H1 (cell line): ENCODE data around the gene EPHA5. TPM values are rescaled to one million over a fixed set of nuclear protein-coding genes. Genes with fewer than 3 reads are reported as not detected.

Source experiments
- CTCF ChIA-PET: fragments of 300-600 bp; sonication (Branson Sonifier 250); formaldehyde crosslinking; loops from one replicate; lab custom pipeline; 2021; ENCODE audit not compliant: partially characterized antibody; lab: Charles Lee
- POLR2A ChIA-PET: fragments of 300-600 bp; sonication (Branson Sonifier 250); formaldehyde crosslinking; loops from one replicate; lab custom pipeline; 2021; ENCODE audit warnings: inconsistent platforms; ENCODE audit not compliant: partially characterized antibody; lab: Charles Lee
- DNase-seq, 2 experiments: peaks; one replicate each; pipeline versions ENCODE4 v3.0.0 to v3.0.0-alpha.2; 2010 to 2022; ENCODE audit warnings: low spot score in 2 of 2, low read depth in 1 of 2, mixed read lengths in 1 of 2
- FAIRE-seq: peaks from 2 replicates; lab custom pipeline; 2011; peaks lifted over from hg19 to GRCh38; lab: Jason Lieb, UNC
- H2AFZ ChIP-seq: 2 replicates; pipeline ENCODE4 v1.8.1; 2012; ENCODE audit warnings: low read length, inconsistent platforms
- H2AK5ac ChIP-seq: 2 replicates; pipeline ENCODE4 v1.6.1; 2013; ENCODE audit warnings: low read depth, low read length
- H2BK120ac ChIP-seq: replicated peaks from 2 replicates; pipeline ENCODE3; 2013; ENCODE audit warnings: low read depth, low read length, inconsistent platforms
- H2BK12ac ChIP-seq: 2 replicates; pipeline ENCODE4 v1.6.1; 2013; ENCODE audit warnings: low read depth, low read length
- H2BK15ac ChIP-seq: 2 replicates; pipeline ENCODE4 v1.6.1; 2013; ENCODE audit warnings: low read length
- H2BK20ac ChIP-seq: 2 replicates; pipeline ENCODE4 v1.6.1; 2013; ENCODE audit warnings: low read length
- H2BK5ac ChIP-seq: 2 replicates; pipeline ENCODE4 v1.6.1; 2013; ENCODE audit warnings: low read depth, low read length
- H3K14ac ChIP-seq: 2 replicates; pipeline ENCODE4 v1.6.1; 2013; ENCODE audit warnings: inconsistent platforms; ENCODE audit not compliant: insufficient read length
- H3K18ac ChIP-seq: 2 replicates; pipeline ENCODE4 v1.6.1; 2013; ENCODE audit warnings: low read length; ENCODE audit errors: extremely low read depth
- H3K23ac ChIP-seq: 2 replicates; pipeline ENCODE4 v1.6.1; 2013; ENCODE audit warnings: inconsistent platforms; ENCODE audit not compliant: insufficient read length
- H3K23me2 ChIP-seq: 2 replicates; pipeline ENCODE4 v1.6.1; 2013; ENCODE audit warnings: low read depth, low read length
- H3K27ac ChIP-seq: 2 replicates; pipeline ENCODE4 v1.6.1; 2011; ENCODE audit warnings: low read depth, low read length, inconsistent platforms
- H3K27me3 ChIP-seq, 4 experiments: replicated peaks in 1 of 4; 1 replicate in 1 of 4; 2 replicates in 3 of 4; pipeline versions ENCODE4 v1.6.1 to v1.8.1; 2011 to 2013; ENCODE audit warnings: low read length in 3 of 4, mild to moderate bottlenecking in 3 of 4, inconsistent platforms in 2 of 4, mixed read lengths in 2 of 4, moderate library complexity in 1 of 4; ENCODE audit not compliant: control insufficient read depth in 3 of 4, insufficient read depth in 3 of 4; ENCODE audit errors: extremely low read depth in 1 of 4
- H3K36me3 ChIP-seq, 4 experiments: 2 replicates each; pipeline versions ENCODE4 v1.6.1 to v1.8.1; 2011 to 2013; ENCODE audit warnings: mild to moderate bottlenecking in 4 of 4, low read length in 3 of 4, moderate library complexity in 2 of 4, control low read depth in 1 of 4, inconsistent platforms in 1 of 4; ENCODE audit not compliant: insufficient read depth in 4 of 4, control insufficient read depth in 2 of 4
- H3K4ac ChIP-seq: replicated peaks from 2 replicates; pipeline ENCODE3; 2013; ENCODE audit warnings: low read length, low read depth, mixed read lengths, inconsistent platforms; ENCODE audit not compliant: insufficient read length
- H3K4me1 ChIP-seq, 4 experiments: replicated peaks in 1 of 4; 1 replicate in 1 of 4; 2 replicates in 3 of 4; pipeline versions ENCODE4 v1.6.1 to v1.8.1; 2011 to 2013; ENCODE audit warnings: low read length in 3 of 4, inconsistent platforms in 2 of 4, mixed read lengths in 1 of 4; ENCODE audit not compliant: insufficient read depth in 4 of 4, control insufficient read depth in 3 of 4
- H3K4me2 ChIP-seq, 2 experiments: 2 replicates each; pipeline versions ENCODE4 v1.6.1 to v1.8.1; 2011 to 2013; ENCODE audit warnings: low read depth in 2 of 2, low read length in 2 of 2, control low read depth in 1 of 2, inconsistent platforms in 1 of 2, mild to moderate bottlenecking in 1 of 2; ENCODE audit not compliant: insufficient read depth in 1 of 2
- H3K4me3 ChIP-seq, 4 experiments: fragments of 200-600, 300-600 bp in 1 of 4; sonication (generic), shearing (Covaris generic), sonication (Bioruptor Twin) in 1 of 4; 2 replicates each; pipeline versions ENCODE4 v1.5.1 to v1.8.1; 2011 to 2016; ENCODE audit warnings: low read length in 4 of 4, low read depth in 3 of 4, control low read depth in 2 of 4, inconsistent platforms in 2 of 4, mild to moderate bottlenecking in 2 of 4, mixed read lengths in 1 of 4, moderate library complexity in 1 of 4; ENCODE audit not compliant: insufficient read depth in 2 of 4; ENCODE audit errors: extremely low read depth in 1 of 4
- H3K56ac ChIP-seq: replicated peaks from 2 replicates; pipeline ENCODE3; 2013; ENCODE audit warnings: low read depth, mild to moderate bottlenecking, mixed read lengths, low read length, inconsistent platforms; ENCODE audit not compliant: insufficient read length
- H3K79me1 ChIP-seq: 2 replicates; pipeline ENCODE4 v1.6.1; 2013; ENCODE audit warnings: low read depth, low read length, control low read depth
- H3K79me2 ChIP-seq, 2 experiments: 2 replicates each; pipeline versions ENCODE4 v1.6.1 to v1.8.1; 2012 to 2013; ENCODE audit warnings: low read length in 2 of 2, mild to moderate bottlenecking in 2 of 2, inconsistent platforms in 1 of 2; ENCODE audit not compliant: insufficient read depth in 2 of 2, control insufficient read depth in 1 of 2
- H3K9ac ChIP-seq, 4 experiments: replicated peaks in 1 of 4; 1 replicate in 1 of 4; 2 replicates in 3 of 4; pipeline versions ENCODE4 v1.6.1 to v1.8.1; 2011 to 2013; ENCODE audit warnings: low read depth in 3 of 4, low read length in 3 of 4, control low read depth in 2 of 4, mild to moderate bottlenecking in 2 of 4, moderate library complexity in 2 of 4, inconsistent platforms in 1 of 4; ENCODE audit errors: extremely low read depth in 1 of 4
- H3K9me3 ChIP-seq, 2 experiments: 2 replicates each; pipeline versions ENCODE4 v1.6.1 to v1.8.1; 2012 to 2013; ENCODE audit warnings: mild to moderate bottlenecking in 2 of 2, moderate library complexity in 2 of 2, control low read depth in 1 of 2, inconsistent platforms in 1 of 2, low read depth in 1 of 2, low read length in 1 of 2, mixed read lengths in 1 of 2; ENCODE audit not compliant: insufficient read depth in 2 of 2
- H4K20me1 ChIP-seq, 2 experiments: replicated peaks in 1 of 2; 2 replicates each; pipeline versions ENCODE3 to v1.8.1; 2011 to 2013; ENCODE audit warnings: inconsistent platforms in 2 of 2, low read length in 2 of 2, mild to moderate bottlenecking in 1 of 2; ENCODE audit not compliant: insufficient read depth in 2 of 2, control insufficient read depth in 1 of 2
- H4K5ac ChIP-seq: 2 replicates; pipeline ENCODE4 v1.6.1; 2013; ENCODE audit warnings: low read length, low read depth, mixed read lengths, inconsistent platforms; ENCODE audit not compliant: insufficient read length
- H4K8ac ChIP-seq: 2 replicates; pipeline ENCODE4 v1.8.0; 2013; ENCODE audit warnings: mild to moderate bottlenecking, moderate library complexity, low read length, inconsistent platforms; ENCODE audit not compliant: insufficient read depth; ENCODE audit errors: extremely low read depth
- H4K91ac ChIP-seq: replicated peaks from 2 replicates; pipeline ENCODE3; 2013; ENCODE audit warnings: low read length, mixed read lengths, inconsistent platforms; ENCODE audit not compliant: insufficient read length
- ASH2L ChIP-seq: fragments of 200-600, 300-600 bp; sonication (generic); IDR thresholded peaks from one replicate; pipeline ENCODE4 v1.7.1; 2017; ENCODE audit warnings: low read length
- CHD1 ChIP-seq: IDR thresholded peaks from 2 replicates; pipeline ENCODE4 v1.6.1; 2012; ENCODE audit warnings: low read depth, low read length, improper control_type of control experiment
- CHD2 ChIP-seq: IDR thresholded peaks from 2 replicates; pipeline ENCODE4 v1.6.1; 2012; ENCODE audit warnings: low read length, improper control_type of control experiment
- CREB1 ChIP-seq: IDR thresholded peaks from 2 replicates; pipeline ENCODE4 v1.6.1; 2012; ENCODE audit warnings: inconsistent platforms
- EGR1 ChIP-seq: IDR thresholded peaks from 2 replicates; pipeline ENCODE4 v1.6.1; 2011; ENCODE audit warnings: low read depth, low read length, borderline replicate concordance
- GTF2F1 ChIP-seq: IDR thresholded peaks from 2 replicates; pipeline ENCODE4 v1.6.1; 2012; ENCODE audit warnings: low read depth, low read length, improper control_type of control experiment, borderline replicate concordance
- KDM1A ChIP-seq: fragments of 200-600, 300-600 bp; sonication (generic); IDR thresholded peaks from 2 replicates; pipeline ENCODE4 v1.7.1; 2016; ENCODE audit warnings: mild to moderate bottlenecking, low read length, borderline replicate concordance
- MAFK ChIP-seq: IDR thresholded peaks from 2 replicates; pipeline ENCODE4 v1.6.1; 2012; ENCODE audit warnings: low read depth, mild to moderate bottlenecking, improper control_type of control experiment, low read length
- POLR2A ChIP-seq, 2 experiments: IDR thresholded peaks; 1 replicate in 1 of 2; 2 replicates in 1 of 2; pipeline ENCODE4 v1.6.1; 2011; ENCODE audit warnings: low read depth in 2 of 2, low read length in 2 of 2, mild to moderate bottlenecking in 2 of 2; ENCODE audit errors: control extremely low read depth in 1 of 2
- RAD21 ChIP-seq, 2 experiments: IDR thresholded peaks in 1 of 2; conservative IDR thresholded peaks in 1 of 2; 2 replicates each; pipeline ENCODE4 v1.6.1; 2011; ENCODE audit warnings: low read depth in 2 of 2, low read length in 2 of 2, improper control_type of control experiment in 1 of 2, inconsistent platforms in 1 of 2, mild to moderate bottlenecking in 1 of 2, moderate library complexity in 1 of 2
- RBBP5 ChIP-seq: IDR thresholded peaks from 2 replicates; pipeline ENCODE4 v1.7.1; 2012; ENCODE audit warnings: low read depth, mild to moderate bottlenecking, inconsistent platforms, low read length, moderate library complexity, borderline replicate concordance
- SP1 ChIP-seq: IDR thresholded peaks from 2 replicates; pipeline ENCODE4 v1.6.1; 2011; ENCODE audit warnings: low read depth, low read length
- WGBS, 2 experiments: shearing (Covaris generic) in 1 of 2; methylation state at CpG; one replicate each; pipeline versions ENCODE4 v1.1.6 to v1.1.7; 2013 to 2015; ENCODE audit warnings: low lambda C conversion rate in 2 of 2, mixed read lengths in 2 of 2, inconsistent platforms in 1 of 2, low coverage in 1 of 2, missing lambda C conversion rate in 1 of 2; ENCODE audit not compliant: insufficient replicate concordance in 2 of 2, insufficient coverage in 1 of 2, insufficient read length in 1 of 2; ENCODE audit errors: extremely low coverage in 1 of 2, missing lambda C conversion rate in 1 of 2; 5-methylcytosine and 5-hydroxymethylcytosine counted together
- polyA plus RNA-seq, 7 experiments: library from polyadenylated mRNA; depleted of rRNA in 3 of 7; stranded (reverse) in 5 of 7; unstranded in 2 of 7; fragments of >200 nt in 5 of 7; fragments of 200-250 nt in 2 of 7; gene quantifications; 1 replicate in 5 of 7; 2 replicates in 1 of 7; 4 replicates in 1 of 7; pipeline versions ENCODE4 v1.2.1 to v1.2.3, GENCODE V29; 2011 to 2013; ENCODE audit warnings: missing spikeins in 2 of 7, mixed read lengths in 2 of 7
- total RNA-seq: library from RNA; stranded (reverse); fragmentation: NEBNext Ultra II Directional; extraction: Animal tissue kit (Norgen Biotek cat#: 25700); gene quantifications from 2 replicates; pipeline ENCODE4 v1.2.1, GENCODE V29; 2021
- TF ChIP-seq, protein P1 (sequence below): IDR thresholded peaks from 2 replicates; pipeline ENCODE4 v1.6.1; 2011; ENCODE audit warnings: low read depth, mild to moderate bottlenecking, low read length; ENCODE audit not compliant: insufficient read depth
- TF ChIP-seq, protein P2 (sequence below): IDR thresholded peaks from 2 replicates; pipeline ENCODE4 v1.6.1; 2012; ENCODE audit warnings: inconsistent platforms

The EPHA5 gene
- total and polyA plus RNA-seq, 2 of the 8 experiments (the other 6 are each of a cell fraction or from before 2014, with no cell fraction given): 0.03 to 0.11 TPM

DNA sequence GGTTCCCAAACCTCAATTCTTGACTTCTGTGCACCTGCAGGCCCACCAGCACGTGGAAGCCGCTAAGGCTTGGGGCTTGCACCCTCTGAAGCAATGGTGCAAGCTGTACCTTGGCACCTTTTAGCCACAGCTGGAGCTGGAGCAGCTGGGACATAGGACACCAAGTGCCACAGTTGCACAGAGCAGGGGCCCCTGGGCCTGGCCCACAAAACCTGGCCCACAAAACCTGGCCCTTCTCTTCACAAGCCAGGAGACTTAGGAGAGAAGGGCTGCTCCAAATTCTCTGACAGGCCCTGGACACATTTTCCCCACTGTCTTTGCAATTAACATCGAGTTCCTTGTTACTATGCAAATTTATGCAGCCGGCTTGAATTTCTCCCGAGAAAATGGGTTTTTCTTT is 197.8 kb downstream of the EPHA5 start:
- Histone ChIP-seq H3K23me2 (no peaks in the 10 kb centered on the region), H3K14ac (no peak overlapping the region), H3K4me1 (no peaks in the 10 kb centered on the region), H2BK120ac (no peak overlapping the region), H2BK5ac (no peak overlapping the region), H2BK20ac (no peak overlapping the region), H3K9ac (no peak overlapping the region), H3K36me3 (no peaks in the 10 kb centered on the region), H3K79me2 (no peaks in the 10 kb centered on the region), H3K4ac (no peak overlapping the region), H3K79me1 (no peaks in the 10 kb centered on the region), H4K91ac (no peak overlapping the region), H3K4me3 (no peak overlapping the region), H3K56ac (no peak overlapping the region), H4K5ac (no peak overlapping the region), H3K27me3 (no peaks in the 10 kb centered on the region), H2AFZ (no peak overlapping the region), H3K4me2 (no peak overlapping the region), H3K9me3 (no peaks in the 10 kb centered on the region), H3K27ac (no peak overlapping the region), H4K20me1 (no peaks in the 10 kb centered on the region), H2BK15ac (no peak overlapping the region), H3K23ac (no peak overlapping the region), H2BK12ac (no peak overlapping the region), H3K18ac (no peak overlapping the region), H2AK5ac (no peak overlapping the region), H4K8ac (no peak overlapping the region)
- FAIRE-seq (no peak), DNase-seq (no peak)
- TF ChIP-seq CHD1 (no peak), ASH2L (no peak), KDM1A (no peak), SP1 (no peak), POLR2A (IDR thresholded peaks at IDR 0.05; ENCODE audit: control extremely low read depth in 1 of 2, low read depth in 2 of 2, low read length in 2 of 2) (no peak), MAFK (no peak), EGR1 (no peak), CHD2 (no peak), RAD21 (IDR thresholded peaks at IDR 0.05 in 1 of 2, conservative IDR thresholded peaks at IDR 0.05 in 1 of 2; ENCODE audit: low read depth in 2 of 2, low read length in 2 of 2) (no peak), RBBP5 (no peak), CREB1 (no peak), GTF2F1 (no peak)
- TF ChIP-seq, protein P1, sequence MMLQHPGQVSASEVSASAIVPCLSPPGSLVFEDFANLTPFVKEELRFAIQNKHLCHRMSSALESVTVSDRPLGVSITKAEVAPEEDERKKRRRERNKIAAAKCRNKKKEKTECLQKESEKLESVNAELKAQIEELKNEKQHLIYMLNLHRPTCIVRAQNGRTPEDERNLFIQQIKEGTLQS: no peak
- TF ChIP-seq, protein P2, sequence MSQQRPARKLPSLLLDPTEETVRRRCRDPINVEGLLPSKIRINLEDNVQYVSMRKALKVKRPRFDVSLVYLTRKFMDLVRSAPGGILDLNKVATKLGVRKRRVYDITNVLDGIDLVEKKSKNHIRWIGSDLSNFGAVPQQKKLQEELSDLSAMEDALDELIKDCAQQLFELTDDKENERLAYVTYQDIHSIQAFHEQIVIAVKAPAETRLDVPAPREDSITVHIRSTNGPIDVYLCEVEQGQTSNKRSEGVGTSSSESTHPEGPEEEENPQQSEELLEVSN: no peak
- ChIA-PET CTCF (no interaction called here), POLR2A (no interaction called here)
- 93% methylated on average over 5 of the region's 5 CpGs; no CpG with 5 or more reads in 1 of the 2 experiments for WGBS, 2 experiments
